ENCODE measurements around the gene FHOD1. TPM values are rescaled to one million over a fixed set of nuclear protein-coding genes. Genes with fewer than 3 reads are reported as not detected.

FHOD1 gene
- total RNA-seq, 1 experiment from 2014 or later: 96.4 TPM

GRCh38 chr16:67283039-67283825 lies 36.0 kb upstream of the FHOD1 start:
- BruUV-seq (replicated peaks): no TSS peak
- TF ChIP-seq CTCF (conservative IDR thresholded peaks at IDR 0.05; ENCODE audit: low read depth, low read length): no peak
- TF ChIP-seq EZH2 (IDR thresholded peaks at IDR 0.05; ENCODE audit: borderline replicate concordance, low read depth, low read length, poor library complexity, severe bottlenecking): no peak
- intact Hi-C loops (cut with micrococcal nuclease; ENCODE audit: unreplicated experiment): no loop called here
- no peak overlapping the region for H3K4me3 ChIP-seq (ENCODE audit: low read depth, low read length, poor library complexity, severe bottlenecking)
- no peaks in the 10 kb centered on the region for H3K27me3 ChIP-seq (replicated peaks; ENCODE audit: insufficient read depth, low read depth, low read length, poor library complexity)
- no peaks in the 10 kb centered on the region for H3K9me3 ChIP-seq (ENCODE audit: low read depth, low read length, poor library complexity, severe bottlenecking)
- no peaks in the 10 kb centered on the region for H3K36me3 ChIP-seq (ENCODE audit: insufficient read depth, low read length, poor library complexity, severe bottlenecking)
- no peaks in the 10 kb centered on the region for H3K4me1 ChIP-seq (ENCODE audit: insufficient read depth, low read length, poor library complexity, severe bottlenecking)
- DNase-seq (ENCODE audit: low spot score): no peak
- ChIA-PET POLR2A (ENCODE audit: low non-redundant PET) (no interaction called here), CTCF (no interaction called here)
- H3K27ac ChIP-seq (ENCODE audit: low read depth, low read length, poor library complexity, severe bottlenecking): no peak overlapping the region

GRCh38 chr16:67282447-67282805 lies 35.1 kb upstream of the FHOD1 start:
- Histone ChIP-seq H3K27ac (ENCODE audit: low read depth, low read length, poor library complexity, severe bottlenecking) (no peak overlapping the region), H3K27me3 (replicated peaks; ENCODE audit: insufficient read depth, low read depth, low read length, poor library complexity) (no peaks in the 10 kb centered on the region), H3K36me3 (ENCODE audit: insufficient read depth, low read length, poor library complexity, severe bottlenecking) (no peaks in the 10 kb centered on the region), H3K4me1 (ENCODE audit: insufficient read depth, low read length, poor library complexity, severe bottlenecking) (no peaks in the 10 kb centered on the region), H3K9me3 (ENCODE audit: low read depth, low read length, poor library complexity, severe bottlenecking) (no peaks in the 10 kb centered on the region), H3K4me3 (ENCODE audit: low read depth, low read length, poor library complexity, severe bottlenecking) (no peak overlapping the region)
- intact Hi-C loops (cut with micrococcal nuclease; ENCODE audit: unreplicated experiment): no loop called here
- CTCF ChIA-PET: interaction anchor here (0.5 kb wide), 1 partner anchor 78 kb away, joined by 6 read pairs; no protein-coding TSS in a partner anchor
- BruUV-seq (replicated peaks): no TSS peak
- no peak for DNase-seq (ENCODE audit: low spot score)
- TF ChIP-seq CTCF (conservative IDR thresholded peaks at IDR 0.05; ENCODE audit: low read depth, low read length): no peak
- TF ChIP-seq EZH2 (IDR thresholded peaks at IDR 0.05; ENCODE audit: borderline replicate concordance, low read depth, low read length, poor library complexity, severe bottlenecking): no peak
- POLR2A ChIA-PET (ENCODE audit: low non-redundant PET): no interaction called here

- intact Hi-C loops (cut with micrococcal nuclease; ENCODE audit: unreplicated experiment): no loop called here
- DNase-seq (ENCODE audit: low spot score): no peak
- POLR2A ChIA-PET (ENCODE audit: low non-redundant PET): no interaction called here
- CTCF ChIA-PET: interaction anchor here (0.5 to 0.7 kb wide), 2 partner anchors 78 to 112 kb away, joined by 6 read pairs; no protein-coding TSS in a partner anchor
- Histone ChIP-seq H3K9me3 (ENCODE audit: low read depth, low read length, poor library complexity, severe bottlenecking) (no peaks in the 10 kb centered on the region), H3K27me3 (replicated peaks; ENCODE audit: insufficient read depth, low read depth, low read length, poor library complexity) (no peaks in the 10 kb centered on the region), H3K4me3 (ENCODE audit: low read depth, low read length, poor library complexity, severe bottlenecking) (no peak overlapping the region), H3K4me1 (ENCODE audit: insufficient read depth, low read length, poor library complexity, severe bottlenecking) (no peaks in the 10 kb centered on the region), H3K27ac (ENCODE audit: low read depth, low read length, poor library complexity, severe bottlenecking) (no peak overlapping the region), H3K36me3 (ENCODE audit: insufficient read depth, low read length, poor library complexity, severe bottlenecking) (no peaks in the 10 kb centered on the region)
- no peak for TF ChIP-seq EZH2 (IDR thresholded peaks at IDR 0.05; ENCODE audit: borderline replicate concordance, low read depth, low read length, poor library complexity, severe bottlenecking)
- BruUV-seq (replicated peaks): no TSS peak
These were observed 34.5 kb upstream of the FHOD1 start for GRCh38 chr16:67281536-67282446.
